Panc1 (cell line): ENCODE data around the gene LHX3.

Source experiments
- POLR2AphosphoS5 ChIP-seq: IDR thresholded peaks from 2 replicates; pipeline ENCODE4 v1.6.1; 2012; ENCODE audit warnings: mild to moderate bottlenecking, low read depth, low read length, moderate library complexity
- SIN3A ChIP-seq: IDR thresholded peaks from 2 replicates; pipeline ENCODE4 v1.6.1; 2012; ENCODE audit warnings: low read depth, mild to moderate bottlenecking, low read length, moderate library complexity, borderline replicate concordance; ENCODE audit not compliant: insufficient read depth
- TCF7L2 ChIP-seq: IDR thresholded peaks from 2 replicates; pipeline ENCODE4 v1.6.1; 2011; ENCODE audit warnings: mild to moderate bottlenecking, low read depth, low read length, inconsistent platforms
- TF ChIP-seq, protein P1 (sequence below): fragments of 450-650 bp; IDR thresholded peaks from 2 replicates; pipeline ENCODE4 v1.5.1; 2017; ENCODE audit warnings: mild to moderate bottlenecking
- TF ChIP-seq, protein P2 (sequence below), 2 experiments: IDR thresholded peaks; 2 replicates each; pipeline ENCODE4 v1.6.1; 2011 to 2012; ENCODE audit warnings: low read depth in 2 of 2, control low read depth in 1 of 2, low read length in 1 of 2, mild to moderate bottlenecking in 1 of 2, moderate library complexity in 1 of 2; ENCODE audit not compliant: insufficient read depth in 1 of 2

DNA sequence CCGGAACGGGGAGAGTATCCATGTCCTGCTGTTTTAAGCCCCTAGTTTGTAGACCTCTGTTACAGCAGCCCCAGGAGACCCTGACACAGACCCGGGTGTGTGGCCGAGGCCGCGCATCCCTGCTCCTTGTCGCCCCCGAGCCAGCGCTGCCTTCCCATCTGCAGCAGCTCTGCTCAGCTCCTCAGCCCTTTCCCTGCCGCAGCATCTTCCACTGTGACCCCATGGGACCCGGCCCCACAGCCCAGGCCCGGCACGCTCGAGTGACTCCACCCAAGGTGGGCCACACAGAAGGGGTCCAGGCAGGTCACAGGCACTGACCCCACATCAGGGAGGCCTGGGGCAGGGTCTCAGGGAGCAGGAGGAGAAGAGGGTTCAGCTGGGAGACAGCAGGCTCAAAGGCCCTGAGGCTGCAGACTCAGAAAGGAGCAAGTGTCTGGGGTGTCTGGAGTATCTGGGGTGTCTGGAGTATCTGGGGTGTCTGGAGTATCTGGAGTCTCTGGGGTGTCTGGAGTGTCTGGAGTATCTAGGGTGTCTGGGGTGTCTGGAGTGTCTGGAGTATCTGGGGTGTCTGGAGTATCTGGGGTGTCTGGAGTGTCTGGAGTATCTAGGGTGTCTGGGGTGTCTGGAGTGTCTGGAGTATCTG, 31.2 kb downstream of the LHX3 start:
- TF ChIP-seq, protein P1, sequence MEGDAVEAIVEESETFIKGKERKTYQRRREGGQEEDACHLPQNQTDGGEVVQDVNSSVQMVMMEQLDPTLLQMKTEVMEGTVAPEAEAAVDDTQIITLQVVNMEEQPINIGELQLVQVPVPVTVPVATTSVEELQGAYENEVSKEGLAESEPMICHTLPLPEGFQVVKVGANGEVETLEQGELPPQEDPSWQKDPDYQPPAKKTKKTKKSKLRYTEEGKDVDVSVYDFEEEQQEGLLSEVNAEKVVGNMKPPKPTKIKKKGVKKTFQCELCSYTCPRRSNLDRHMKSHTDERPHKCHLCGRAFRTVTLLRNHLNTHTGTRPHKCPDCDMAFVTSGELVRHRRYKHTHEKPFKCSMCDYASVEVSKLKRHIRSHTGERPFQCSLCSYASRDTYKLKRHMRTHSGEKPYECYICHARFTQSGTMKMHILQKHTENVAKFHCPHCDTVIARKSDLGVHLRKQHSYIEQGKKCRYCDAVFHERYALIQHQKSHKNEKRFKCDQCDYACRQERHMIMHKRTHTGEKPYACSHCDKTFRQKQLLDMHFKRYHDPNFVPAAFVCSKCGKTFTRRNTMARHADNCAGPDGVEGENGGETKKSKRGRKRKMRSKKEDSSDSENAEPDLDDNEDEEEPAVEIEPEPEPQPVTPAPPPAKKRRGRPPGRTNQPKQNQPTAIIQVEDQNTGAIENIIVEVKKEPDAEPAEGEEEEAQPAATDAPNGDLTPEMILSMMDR, result no peak
- no peak for TF ChIP-seq SIN3A
- TF ChIP-seq POLR2AphosphoS5, result no peak
- TF ChIP-seq TCF7L2, result no peak
- TF ChIP-seq, protein P2, sequence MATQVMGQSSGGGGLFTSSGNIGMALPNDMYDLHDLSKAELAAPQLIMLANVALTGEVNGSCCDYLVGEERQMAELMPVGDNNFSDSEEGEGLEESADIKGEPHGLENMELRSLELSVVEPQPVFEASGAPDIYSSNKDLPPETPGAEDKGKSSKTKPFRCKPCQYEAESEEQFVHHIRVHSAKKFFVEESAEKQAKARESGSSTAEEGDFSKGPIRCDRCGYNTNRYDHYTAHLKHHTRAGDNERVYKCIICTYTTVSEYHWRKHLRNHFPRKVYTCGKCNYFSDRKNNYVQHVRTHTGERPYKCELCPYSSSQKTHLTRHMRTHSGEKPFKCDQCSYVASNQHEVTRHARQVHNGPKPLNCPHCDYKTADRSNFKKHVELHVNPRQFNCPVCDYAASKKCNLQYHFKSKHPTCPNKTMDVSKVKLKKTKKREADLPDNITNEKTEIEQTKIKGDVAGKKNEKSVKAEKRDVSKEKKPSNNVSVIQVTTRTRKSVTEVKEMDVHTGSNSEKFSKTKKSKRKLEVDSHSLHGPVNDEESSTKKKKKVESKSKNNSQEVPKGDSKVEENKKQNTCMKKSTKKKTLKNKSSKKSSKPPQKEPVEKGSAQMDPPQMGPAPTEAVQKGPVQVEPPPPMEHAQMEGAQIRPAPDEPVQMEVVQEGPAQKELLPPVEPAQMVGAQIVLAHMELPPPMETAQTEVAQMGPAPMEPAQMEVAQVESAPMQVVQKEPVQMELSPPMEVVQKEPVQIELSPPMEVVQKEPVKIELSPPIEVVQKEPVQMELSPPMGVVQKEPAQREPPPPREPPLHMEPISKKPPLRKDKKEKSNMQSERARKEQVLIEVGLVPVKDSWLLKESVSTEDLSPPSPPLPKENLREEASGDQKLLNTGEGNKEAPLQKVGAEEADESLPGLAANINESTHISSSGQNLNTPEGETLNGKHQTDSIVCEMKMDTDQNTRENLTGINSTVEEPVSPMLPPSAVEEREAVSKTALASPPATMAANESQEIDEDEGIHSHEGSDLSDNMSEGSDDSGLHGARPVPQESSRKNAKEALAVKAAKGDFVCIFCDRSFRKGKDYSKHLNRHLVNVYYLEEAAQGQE (IDR thresholded peaks at IDR 0.05; ENCODE audit: insufficient read depth in 1 of 2, low read depth in 2 of 2, low read length in 1 of 2), result no peak
